ENCODE data around the gene MUTYH. TPM values are rescaled to one million over a fixed set of nuclear protein-coding genes. Genes with fewer than 3 reads are reported as not detected.

The MUTYH gene
- total RNA-seq, 1 experiment from 2014 or later: 65.7 TPM

DNA sequence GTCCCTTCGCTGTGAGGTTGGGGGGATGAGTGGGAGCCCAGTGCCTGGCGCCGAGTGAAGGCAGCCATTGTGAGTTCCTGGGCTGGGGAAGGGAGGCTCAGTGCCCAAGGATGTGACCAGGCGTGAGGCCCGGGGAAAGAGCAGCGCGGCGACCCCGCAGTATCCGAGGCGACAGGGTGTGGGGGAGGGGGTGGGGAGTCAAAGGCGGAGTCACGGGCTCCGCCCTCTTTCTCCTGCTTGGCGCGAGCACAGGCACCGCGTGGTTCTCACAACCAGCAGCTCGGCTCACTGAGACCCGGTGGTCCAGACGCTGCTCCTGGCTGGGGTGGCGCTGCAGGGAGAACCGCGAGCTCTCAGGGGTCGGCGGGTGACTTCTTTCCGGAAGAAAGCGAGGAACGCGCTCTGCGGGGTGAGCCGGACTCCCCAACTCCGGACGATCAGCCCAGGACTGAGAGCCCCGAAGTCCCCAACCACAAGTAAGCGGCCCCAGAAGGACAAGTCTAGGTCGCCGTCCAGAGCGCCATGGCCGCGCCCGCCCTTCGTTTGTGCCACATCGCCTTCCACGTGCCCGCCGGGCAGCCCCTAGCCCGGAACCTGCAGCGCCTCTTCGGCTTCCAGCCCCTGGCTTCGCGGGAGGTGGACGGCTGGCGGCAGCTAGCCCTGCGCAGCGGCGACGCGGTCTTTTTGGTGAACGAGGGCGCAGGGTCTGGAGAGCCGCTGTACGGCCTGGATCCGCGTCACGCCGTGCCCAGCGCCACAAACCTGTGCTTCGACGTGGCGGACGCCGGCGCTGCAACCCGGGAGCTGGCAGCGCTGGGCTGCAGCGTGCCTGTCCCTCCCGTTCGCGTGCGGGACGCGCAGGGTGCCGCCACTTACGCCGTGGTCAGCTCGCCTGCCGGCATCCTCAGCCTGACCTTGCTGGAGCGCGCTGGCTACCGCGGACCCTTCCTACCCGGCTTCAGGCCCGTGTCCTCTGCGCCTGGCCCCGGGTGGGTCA, 13.3 kb downstream of the MUTYH start, which contains the start of gene HPDL (continued):
- TF ChIP-seq ZNF396 (CRISPR knock-in tag; IDR thresholded peaks at IDR 0.05; ENCODE audit: borderline replicate concordance) (no peak), PRRX2 (CRISPR knock-in tag; IDR thresholded peaks at IDR 0.05) (no peak), ZNF416 (CRISPR knock-in tag; IDR thresholded peaks at IDR 0.05) (no peak), GTF2I (CRISPR knock-in tag; conservative IDR thresholded peaks at IDR 0.05) (no peak), SMAD3 (CRISPR knock-in tag; IDR thresholded peaks at IDR 0.05; ENCODE audit: borderline replicate concordance) (peak; percentile 87; the same call in 1 of the 2 replicates), ZNF121 (CRISPR knock-in tag; IDR thresholded peaks at IDR 0.05) (no peak), NFE2L1 (CRISPR knock-in tag; IDR thresholded peaks at IDR 0.05) (peak; percentile 76; the same call in 1 of the 2 replicates), ZNF219 (CRISPR knock-in tag; IDR thresholded peaks at IDR 0.05; ENCODE audit: borderline replicate concordance) (no peak), ZNF138 (CRISPR knock-in tag; conservative IDR thresholded peaks at IDR 0.05) (no peak), TCF7 (CRISPR knock-in tag; IDR thresholded peaks at IDR 0.05; ENCODE audit: low read depth) (no peak), ZNF423 (CRISPR knock-in tag; IDR thresholded peaks at IDR 0.05) (no peak), NR2C2 (CRISPR knock-in tag; IDR thresholded peaks at IDR 0.05) (no peak), ZNF263 (CRISPR knock-in tag; IDR thresholded peaks at IDR 0.05; ENCODE audit: low read depth) (no peak), KAT7 (CRISPR knock-in tag; IDR thresholded peaks at IDR 0.05; ENCODE audit: borderline replicate concordance) (no peak), ATF1 (CRISPR knock-in tag; IDR thresholded peaks at IDR 0.05) (peak; percentile 54; the same call in 1 of the 2 replicates), SP1 (CRISPR knock-in tag; conservative IDR thresholded peaks at IDR 0.05) (peak; percentile 82), ZNF232 (CRISPR knock-in tag; IDR thresholded peaks at IDR 0.05) (peak; percentile 81; the same call in 1 of the 2 replicates)
- TF ChIP-seq, protein P1, sequence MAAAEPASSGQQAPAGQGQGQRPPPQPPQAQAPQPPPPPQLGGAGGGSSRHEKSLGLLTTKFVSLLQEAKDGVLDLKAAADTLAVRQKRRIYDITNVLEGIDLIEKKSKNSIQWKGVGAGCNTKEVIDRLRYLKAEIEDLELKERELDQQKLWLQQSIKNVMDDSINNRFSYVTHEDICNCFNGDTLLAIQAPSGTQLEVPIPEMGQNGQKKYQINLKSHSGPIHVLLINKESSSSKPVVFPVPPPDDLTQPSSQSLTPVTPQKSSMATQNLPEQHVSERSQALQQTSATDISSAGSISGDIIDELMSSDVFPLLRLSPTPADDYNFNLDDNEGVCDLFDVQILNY (CRISPR knock-in tag; IDR thresholded peaks at IDR 0.05): peak; percentile 81; the same call in 1 of the 2 replicates
- TF ChIP-seq, protein P2, sequence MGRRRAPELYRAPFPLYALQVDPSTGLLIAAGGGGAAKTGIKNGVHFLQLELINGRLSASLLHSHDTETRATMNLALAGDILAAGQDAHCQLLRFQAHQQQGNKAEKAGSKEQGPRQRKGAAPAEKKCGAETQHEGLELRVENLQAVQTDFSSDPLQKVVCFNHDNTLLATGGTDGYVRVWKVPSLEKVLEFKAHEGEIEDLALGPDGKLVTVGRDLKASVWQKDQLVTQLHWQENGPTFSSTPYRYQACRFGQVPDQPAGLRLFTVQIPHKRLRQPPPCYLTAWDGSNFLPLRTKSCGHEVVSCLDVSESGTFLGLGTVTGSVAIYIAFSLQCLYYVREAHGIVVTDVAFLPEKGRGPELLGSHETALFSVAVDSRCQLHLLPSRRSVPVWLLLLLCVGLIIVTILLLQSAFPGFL (CRISPR knock-in tag; IDR thresholded peaks at IDR 0.05; ENCODE audit: borderline replicate concordance): no peak
- TF ChIP-seq, protein P3, sequence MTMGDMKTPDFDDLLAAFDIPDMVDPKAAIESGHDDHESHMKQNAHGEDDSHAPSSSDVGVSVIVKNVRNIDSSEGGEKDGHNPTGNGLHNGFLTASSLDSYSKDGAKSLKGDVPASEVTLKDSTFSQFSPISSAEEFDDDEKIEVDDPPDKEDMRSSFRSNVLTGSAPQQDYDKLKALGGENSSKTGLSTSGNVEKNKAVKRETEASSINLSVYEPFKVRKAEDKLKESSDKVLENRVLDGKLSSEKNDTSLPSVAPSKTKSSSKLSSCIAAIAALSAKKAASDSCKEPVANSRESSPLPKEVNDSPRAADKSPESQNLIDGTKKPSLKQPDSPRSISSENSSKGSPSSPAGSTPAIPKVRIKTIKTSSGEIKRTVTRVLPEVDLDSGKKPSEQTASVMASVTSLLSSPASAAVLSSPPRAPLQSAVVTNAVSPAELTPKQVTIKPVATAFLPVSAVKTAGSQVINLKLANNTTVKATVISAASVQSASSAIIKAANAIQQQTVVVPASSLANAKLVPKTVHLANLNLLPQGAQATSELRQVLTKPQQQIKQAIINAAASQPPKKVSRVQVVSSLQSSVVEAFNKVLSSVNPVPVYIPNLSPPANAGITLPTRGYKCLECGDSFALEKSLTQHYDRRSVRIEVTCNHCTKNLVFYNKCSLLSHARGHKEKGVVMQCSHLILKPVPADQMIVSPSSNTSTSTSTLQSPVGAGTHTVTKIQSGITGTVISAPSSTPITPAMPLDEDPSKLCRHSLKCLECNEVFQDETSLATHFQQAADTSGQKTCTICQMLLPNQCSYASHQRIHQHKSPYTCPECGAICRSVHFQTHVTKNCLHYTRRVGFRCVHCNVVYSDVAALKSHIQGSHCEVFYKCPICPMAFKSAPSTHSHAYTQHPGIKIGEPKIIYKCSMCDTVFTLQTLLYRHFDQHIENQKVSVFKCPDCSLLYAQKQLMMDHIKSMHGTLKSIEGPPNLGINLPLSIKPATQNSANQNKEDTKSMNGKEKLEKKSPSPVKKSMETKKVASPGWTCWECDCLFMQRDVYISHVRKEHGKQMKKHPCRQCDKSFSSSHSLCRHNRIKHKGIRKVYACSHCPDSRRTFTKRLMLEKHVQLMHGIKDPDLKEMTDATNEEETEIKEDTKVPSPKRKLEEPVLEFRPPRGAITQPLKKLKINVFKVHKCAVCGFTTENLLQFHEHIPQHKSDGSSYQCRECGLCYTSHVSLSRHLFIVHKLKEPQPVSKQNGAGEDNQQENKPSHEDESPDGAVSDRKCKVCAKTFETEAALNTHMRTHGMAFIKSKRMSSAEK (CRISPR knock-in tag; IDR thresholded peaks at IDR 0.05; ENCODE audit: borderline replicate concordance): no peak
- TF ChIP-seq, protein P4, sequence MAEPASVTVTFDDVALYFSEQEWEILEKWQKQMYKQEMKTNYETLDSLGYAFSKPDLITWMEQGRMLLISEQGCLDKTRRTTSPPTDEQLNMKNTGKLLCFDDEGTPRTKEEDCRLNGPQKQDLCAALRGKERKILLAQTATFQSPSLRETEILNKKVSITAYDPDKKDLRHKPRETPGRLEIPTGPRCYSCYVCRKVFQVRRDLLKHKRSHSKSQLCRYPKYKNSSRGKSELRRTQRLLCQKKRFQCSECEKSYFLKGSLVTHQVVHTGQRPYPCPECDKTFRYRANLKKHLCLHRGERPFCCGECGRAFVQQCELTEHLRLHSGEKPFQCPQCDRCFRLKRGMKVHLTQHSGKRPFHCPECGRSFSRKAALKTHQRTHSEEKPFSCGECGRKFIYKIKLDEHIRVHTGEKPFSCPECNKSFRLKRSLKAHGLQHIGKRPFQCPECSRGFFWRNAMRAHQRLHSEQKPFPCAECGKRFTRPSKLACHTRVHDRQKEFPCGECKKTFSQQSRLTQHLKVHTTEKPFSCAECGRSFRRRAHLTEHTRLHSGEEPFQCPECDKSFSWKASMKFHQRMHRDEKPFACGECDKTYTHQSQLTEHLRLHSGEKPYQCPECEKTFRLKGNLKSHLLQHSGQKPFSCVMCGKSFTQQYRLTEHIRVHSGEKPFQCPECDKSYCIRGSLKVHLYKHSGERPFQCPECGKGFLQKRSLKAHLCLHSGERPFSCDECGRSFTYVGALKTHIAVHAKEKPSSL (CRISPR knock-in tag; conservative IDR thresholded peaks at IDR 0.05): no peak
- TF ChIP-seq, protein P5, sequence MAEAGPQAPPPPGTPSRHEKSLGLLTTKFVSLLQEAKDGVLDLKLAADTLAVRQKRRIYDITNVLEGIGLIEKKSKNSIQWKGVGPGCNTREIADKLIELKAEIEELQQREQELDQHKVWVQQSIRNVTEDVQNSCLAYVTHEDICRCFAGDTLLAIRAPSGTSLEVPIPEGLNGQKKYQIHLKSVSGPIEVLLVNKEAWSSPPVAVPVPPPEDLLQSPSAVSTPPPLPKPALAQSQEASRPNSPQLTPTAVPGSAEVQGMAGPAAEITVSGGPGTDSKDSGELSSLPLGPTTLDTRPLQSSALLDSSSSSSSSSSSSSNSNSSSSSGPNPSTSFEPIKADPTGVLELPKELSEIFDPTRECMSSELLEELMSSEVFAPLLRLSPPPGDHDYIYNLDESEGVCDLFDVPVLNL (CRISPR knock-in tag; IDR thresholded peaks at IDR 0.05; ENCODE audit: borderline replicate concordance, low read depth): 0 out of 2 replicates have a peak, but pooled peaks have one; percentile 24
- TF ChIP-seq, protein P6, sequence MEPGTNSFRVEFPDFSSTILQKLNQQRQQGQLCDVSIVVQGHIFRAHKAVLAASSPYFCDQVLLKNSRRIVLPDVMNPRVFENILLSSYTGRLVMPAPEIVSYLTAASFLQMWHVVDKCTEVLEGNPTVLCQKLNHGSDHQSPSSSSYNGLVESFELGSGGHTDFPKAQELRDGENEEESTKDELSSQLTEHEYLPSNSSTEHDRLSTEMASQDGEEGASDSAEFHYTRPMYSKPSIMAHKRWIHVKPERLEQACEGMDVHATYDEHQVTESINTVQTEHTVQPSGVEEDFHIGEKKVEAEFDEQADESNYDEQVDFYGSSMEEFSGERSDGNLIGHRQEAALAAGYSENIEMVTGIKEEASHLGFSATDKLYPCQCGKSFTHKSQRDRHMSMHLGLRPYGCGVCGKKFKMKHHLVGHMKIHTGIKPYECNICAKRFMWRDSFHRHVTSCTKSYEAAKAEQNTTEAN (CRISPR knock-in tag; IDR thresholded peaks at IDR 0.05): peak; percentile 19; the same call in 1 of the 2 replicates
- TF ChIP-seq, protein P7, sequence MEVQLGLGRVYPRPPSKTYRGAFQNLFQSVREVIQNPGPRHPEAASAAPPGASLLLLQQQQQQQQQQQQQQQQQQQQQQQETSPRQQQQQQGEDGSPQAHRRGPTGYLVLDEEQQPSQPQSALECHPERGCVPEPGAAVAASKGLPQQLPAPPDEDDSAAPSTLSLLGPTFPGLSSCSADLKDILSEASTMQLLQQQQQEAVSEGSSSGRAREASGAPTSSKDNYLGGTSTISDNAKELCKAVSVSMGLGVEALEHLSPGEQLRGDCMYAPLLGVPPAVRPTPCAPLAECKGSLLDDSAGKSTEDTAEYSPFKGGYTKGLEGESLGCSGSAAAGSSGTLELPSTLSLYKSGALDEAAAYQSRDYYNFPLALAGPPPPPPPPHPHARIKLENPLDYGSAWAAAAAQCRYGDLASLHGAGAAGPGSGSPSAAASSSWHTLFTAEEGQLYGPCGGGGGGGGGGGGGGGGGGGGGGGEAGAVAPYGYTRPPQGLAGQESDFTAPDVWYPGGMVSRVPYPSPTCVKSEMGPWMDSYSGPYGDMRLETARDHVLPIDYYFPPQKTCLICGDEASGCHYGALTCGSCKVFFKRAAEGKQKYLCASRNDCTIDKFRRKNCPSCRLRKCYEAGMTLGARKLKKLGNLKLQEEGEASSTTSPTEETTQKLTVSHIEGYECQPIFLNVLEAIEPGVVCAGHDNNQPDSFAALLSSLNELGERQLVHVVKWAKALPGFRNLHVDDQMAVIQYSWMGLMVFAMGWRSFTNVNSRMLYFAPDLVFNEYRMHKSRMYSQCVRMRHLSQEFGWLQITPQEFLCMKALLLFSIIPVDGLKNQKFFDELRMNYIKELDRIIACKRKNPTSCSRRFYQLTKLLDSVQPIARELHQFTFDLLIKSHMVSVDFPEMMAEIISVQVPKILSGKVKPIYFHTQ (CRISPR knock-in tag; IDR thresholded peaks at IDR 0.05): no peak

Data from WTC11 (cell line).